Astrocyte of the cerebellum (primary cell): ENCODE data around the gene ACTL7A.
"Not testable (repeated sequence)": the region's sequence is repeated elsewhere in the genome, so short reads cannot be mapped to it uniquely, and the experiment has no call there.

Source experiments
- DNase-seq: peaks from one replicate; pipeline ENCODE4 v3.0.0-alpha.2; 2011; ENCODE audit warnings: low read depth
- H3K4me3 ChIP-seq: 2 replicates; pipeline ENCODE4 v1.5.1; 2011; ENCODE audit warnings: mild to moderate bottlenecking, low read depth, low read length, moderate library complexity
- in situ Hi-C: cut with HindIII; loops from 2 replicates; pipeline ENCODE4 v1.10.0; 2017; ENCODE audit warnings: low sequenced_read_pairs
- TF ChIP-seq, protein P1 (sequence below): IDR thresholded peaks from 2 replicates; pipeline ENCODE4 v1.5.1; 2012; ENCODE audit warnings: low read length, low read depth, moderate library complexity, mild to moderate bottlenecking; ENCODE audit errors: missing control alignments

Gene ACTL7A

DNA sequence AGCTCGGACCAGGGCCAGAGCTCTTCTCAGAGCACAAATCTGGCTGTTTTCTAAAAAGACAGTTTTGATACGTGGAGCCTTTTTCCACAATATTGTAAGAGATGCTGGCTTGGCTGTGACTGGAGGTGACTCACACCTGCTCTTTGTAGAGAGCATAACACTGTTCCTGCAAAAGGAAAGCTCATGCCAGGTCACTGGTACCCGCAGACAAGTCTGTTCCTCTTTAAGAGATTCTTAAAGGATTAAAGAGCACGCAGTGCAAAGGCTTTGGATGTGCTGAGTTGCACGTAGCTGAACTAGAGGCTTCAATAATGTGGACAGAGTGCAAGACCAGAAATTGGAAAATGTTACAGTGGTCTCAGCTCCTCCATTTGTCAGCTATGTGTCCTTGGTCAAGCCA lies 25.3 kb upstream of the ACTL7A start:
- DNase-seq: no peak
- in situ Hi-C loops: no loop called here
- no peak overlapping the region for H3K4me3 ChIP-seq
- TF ChIP-seq, protein P1, sequence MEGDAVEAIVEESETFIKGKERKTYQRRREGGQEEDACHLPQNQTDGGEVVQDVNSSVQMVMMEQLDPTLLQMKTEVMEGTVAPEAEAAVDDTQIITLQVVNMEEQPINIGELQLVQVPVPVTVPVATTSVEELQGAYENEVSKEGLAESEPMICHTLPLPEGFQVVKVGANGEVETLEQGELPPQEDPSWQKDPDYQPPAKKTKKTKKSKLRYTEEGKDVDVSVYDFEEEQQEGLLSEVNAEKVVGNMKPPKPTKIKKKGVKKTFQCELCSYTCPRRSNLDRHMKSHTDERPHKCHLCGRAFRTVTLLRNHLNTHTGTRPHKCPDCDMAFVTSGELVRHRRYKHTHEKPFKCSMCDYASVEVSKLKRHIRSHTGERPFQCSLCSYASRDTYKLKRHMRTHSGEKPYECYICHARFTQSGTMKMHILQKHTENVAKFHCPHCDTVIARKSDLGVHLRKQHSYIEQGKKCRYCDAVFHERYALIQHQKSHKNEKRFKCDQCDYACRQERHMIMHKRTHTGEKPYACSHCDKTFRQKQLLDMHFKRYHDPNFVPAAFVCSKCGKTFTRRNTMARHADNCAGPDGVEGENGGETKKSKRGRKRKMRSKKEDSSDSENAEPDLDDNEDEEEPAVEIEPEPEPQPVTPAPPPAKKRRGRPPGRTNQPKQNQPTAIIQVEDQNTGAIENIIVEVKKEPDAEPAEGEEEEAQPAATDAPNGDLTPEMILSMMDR: no peak

DNA sequence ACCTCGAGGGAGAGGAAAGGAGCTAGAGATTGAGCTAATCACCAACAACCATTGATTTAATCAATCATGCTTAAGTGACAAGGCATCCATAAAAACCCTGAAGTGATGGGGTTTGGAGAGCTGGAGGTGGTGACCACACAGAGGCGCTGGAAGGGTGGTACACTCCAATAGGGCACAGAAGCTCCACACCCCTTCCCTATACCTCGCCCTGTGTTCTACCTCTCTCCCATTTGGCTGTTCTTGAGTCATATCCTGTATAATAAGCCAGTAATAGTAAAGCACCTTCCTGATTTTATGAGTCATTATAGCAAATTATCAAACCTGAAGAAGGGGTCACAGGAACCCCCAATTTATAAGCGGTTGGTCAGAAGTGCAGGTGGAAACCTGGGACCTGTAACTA lies 24.5 kb upstream of the ACTL7A start:
- in situ Hi-C loops: no loop called here

DNA sequence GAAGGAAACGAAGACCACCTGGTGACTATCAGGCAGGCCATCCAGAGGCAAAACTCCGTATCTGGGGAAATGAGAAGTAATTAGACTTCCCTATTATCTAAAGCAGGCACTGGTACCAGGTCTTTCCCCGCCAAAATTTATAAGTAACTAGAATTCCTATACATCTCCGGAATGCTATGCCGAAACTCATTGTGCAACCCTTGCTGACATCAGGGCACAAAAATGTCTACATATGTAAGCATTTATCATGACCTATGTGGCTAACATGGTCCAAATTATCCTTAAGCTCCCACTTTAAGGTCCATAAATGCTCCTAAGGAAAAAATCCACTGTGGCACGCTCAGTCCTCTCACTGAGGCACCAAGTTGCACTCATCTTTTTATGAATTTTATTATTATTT lies 24.0 kb upstream of the ACTL7A start:
- TF ChIP-seq, protein P1: no peak
- no peak overlapping the region for H3K4me3 ChIP-seq
- DNase-seq: no peak
- in situ Hi-C loops: no loop called here

More for the DNA sequence above, 24.5 kb upstream of the ACTL7A start:
- TF ChIP-seq, protein P1: no peak
- DNase-seq: no peak
- no peak overlapping the region for H3K4me3 ChIP-seq

DNA sequence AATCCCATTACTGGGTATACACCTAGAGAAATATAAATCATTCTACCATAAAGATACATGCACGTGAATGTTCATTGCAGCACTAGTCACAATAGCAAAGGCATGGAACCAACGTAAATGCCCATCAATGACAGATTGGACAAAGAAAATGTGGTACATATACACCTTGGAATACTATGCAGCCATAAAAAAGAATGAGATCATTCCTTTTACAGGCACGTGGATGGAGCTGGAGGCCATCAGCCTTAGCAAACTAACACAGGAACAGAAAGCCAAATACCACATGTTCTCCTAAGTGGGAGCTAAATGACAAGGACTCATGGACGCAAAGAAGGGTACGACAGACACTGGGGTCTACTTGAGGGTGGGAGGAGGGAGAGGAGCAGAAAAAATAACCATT lies 22.5 kb upstream of the ACTL7A start:
- in situ Hi-C loops, DNase-seq: not testable (repeated sequence)

DNA sequence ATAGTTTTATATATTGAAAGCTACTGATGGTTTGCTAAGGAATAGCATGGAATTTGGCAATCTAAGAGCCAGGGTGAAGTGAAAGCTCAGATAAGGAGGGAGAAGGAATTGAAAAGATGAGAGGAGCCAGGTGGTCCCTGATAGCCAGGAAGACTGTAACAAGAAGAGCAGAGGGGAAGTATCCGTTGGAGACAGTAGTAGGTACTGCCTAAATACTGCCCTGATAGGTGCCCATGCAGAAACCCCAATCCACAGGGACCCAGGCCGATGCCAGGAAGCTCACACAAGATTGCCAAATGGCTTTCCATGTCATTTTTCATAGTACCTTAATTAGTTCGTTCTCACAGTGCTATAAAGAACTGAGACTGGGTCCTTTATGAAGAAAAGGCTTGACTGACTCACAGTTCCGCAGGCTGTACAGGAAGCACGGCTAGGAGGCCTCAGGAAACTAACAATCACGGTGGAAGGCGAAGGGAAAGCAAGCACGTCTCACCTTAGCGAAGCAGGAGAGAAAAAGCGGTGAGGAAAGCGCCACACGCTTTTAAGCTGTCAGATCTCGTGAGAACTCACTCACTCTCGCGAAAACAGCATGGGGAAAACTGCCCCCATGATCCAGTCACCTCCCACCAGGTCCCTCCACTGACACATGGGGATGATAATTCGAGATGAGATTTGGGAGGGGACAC lies 19.3 kb upstream of the ACTL7A start:
- in situ Hi-C loops: no loop called here
- no peak for DNase-seq
- TF ChIP-seq, protein P1: no peak
- H3K4me3 ChIP-seq: no peak overlapping the region

More for the DNA sequence above, 22.5 kb upstream of the ACTL7A start:
- not testable (repeated sequence) for H3K4me3 ChIP-seq

DNA sequence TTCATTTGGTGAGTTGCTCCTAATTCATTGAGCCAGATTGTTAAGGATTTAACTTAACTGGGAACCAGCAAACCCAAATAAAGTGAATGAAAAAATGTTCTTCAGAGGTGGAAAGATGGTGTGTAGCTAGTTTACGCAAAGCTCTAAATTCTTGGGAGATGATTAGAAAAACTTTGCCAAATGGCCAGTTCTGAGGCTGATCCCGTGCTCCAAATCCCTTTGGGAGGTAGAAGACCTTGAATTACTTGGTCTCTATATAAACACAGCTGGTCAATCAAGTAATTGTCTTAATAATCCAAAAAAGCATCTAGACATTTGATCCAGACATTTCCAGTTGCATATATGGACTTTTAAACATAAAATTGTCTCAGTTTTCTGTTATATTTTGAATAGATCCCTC lies 17.7 kb upstream of the ACTL7A start:
- no peak for DNase-seq
- no peak overlapping the region for H3K4me3 ChIP-seq
- in situ Hi-C loops: no loop called here
- TF ChIP-seq, protein P1: no peak

DNA sequence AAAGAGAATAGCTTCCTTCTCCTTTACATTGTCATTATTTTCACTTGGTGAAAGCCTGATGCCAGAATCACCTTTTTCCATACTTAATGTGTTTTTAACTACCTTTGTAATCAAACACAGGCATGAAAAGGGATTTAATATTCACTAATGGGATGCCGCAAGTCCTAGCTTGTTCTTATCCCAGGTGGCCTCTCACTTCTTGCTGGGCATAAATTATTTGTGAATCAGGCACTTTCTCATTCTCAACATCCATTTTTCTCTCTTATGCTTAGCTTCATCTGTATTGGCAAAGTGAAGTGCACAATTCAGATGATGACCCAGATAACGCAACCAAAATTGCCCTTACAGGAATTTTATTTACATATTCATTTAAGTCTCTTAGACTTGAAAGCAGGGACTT lies 17.2 kb upstream of the ACTL7A start:
- DNase-seq: no peak
- TF ChIP-seq, protein P1: no peak
- no peak overlapping the region for H3K4me3 ChIP-seq
- in situ Hi-C loops: no loop called here
